Liver (tissue), 3 donors: Measurements from ENCODE around the gene TPD52L1.

Source experiments
- EGR1 ChIP-seq, 2 donors: IDR thresholded peaks; 2 replicates each; pipeline ENCODE4 v1.6.1; 2016 to 2018; ENCODE audit warnings: antibody characterized with exemption in 2 of 2, low read depth in 2 of 2
- TF ChIP-seq, protein P1 (sequence below): IDR thresholded peaks from 2 replicates; pipeline ENCODE4 v1.6.1; 2016; ENCODE audit warnings: antibody characterized with exemption
- TF ChIP-seq, protein P2 (sequence below): IDR thresholded peaks from 2 replicates; pipeline ENCODE4 v1.6.1; 2016; ENCODE audit warnings: antibody characterized with exemption, mild to moderate bottlenecking
- TF ChIP-seq, protein P3 (sequence below): fragments of 150-350 bp; IDR thresholded peaks from 2 replicates; pipeline ENCODE4 v1.5.1; 2017; ENCODE audit warnings: improper control_type of control experiment, low read depth, low read length; ENCODE audit not compliant: missing input control
- donor health status: healthy.
- donor health status: healthy.

DNA sequence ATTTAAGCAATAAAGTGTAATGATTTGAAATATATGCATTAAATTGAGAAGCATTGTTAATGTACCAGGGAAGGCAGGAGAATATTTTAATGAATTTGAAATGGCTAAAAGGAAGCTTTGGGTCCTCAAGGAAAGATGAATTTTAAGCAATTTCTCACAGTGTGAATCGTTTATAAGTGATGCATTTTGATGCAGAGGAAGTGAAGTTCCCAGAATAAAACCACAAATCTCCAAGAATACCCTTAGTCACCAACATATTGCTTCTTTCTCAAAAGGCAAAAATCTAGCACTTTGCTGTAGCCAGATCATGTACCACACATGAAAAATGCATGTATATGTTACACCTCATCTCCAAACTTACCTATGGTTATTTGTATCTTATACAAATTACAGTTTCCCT, 11.7 kb downstream of the TPD52L1 start:
- TF ChIP-seq, protein P1, sequence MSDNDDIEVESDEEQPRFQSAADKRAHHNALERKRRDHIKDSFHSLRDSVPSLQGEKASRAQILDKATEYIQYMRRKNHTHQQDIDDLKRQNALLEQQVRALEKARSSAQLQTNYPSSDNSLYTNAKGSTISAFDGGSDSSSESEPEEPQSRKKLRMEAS, result no peak
- TF ChIP-seq, protein P2, sequence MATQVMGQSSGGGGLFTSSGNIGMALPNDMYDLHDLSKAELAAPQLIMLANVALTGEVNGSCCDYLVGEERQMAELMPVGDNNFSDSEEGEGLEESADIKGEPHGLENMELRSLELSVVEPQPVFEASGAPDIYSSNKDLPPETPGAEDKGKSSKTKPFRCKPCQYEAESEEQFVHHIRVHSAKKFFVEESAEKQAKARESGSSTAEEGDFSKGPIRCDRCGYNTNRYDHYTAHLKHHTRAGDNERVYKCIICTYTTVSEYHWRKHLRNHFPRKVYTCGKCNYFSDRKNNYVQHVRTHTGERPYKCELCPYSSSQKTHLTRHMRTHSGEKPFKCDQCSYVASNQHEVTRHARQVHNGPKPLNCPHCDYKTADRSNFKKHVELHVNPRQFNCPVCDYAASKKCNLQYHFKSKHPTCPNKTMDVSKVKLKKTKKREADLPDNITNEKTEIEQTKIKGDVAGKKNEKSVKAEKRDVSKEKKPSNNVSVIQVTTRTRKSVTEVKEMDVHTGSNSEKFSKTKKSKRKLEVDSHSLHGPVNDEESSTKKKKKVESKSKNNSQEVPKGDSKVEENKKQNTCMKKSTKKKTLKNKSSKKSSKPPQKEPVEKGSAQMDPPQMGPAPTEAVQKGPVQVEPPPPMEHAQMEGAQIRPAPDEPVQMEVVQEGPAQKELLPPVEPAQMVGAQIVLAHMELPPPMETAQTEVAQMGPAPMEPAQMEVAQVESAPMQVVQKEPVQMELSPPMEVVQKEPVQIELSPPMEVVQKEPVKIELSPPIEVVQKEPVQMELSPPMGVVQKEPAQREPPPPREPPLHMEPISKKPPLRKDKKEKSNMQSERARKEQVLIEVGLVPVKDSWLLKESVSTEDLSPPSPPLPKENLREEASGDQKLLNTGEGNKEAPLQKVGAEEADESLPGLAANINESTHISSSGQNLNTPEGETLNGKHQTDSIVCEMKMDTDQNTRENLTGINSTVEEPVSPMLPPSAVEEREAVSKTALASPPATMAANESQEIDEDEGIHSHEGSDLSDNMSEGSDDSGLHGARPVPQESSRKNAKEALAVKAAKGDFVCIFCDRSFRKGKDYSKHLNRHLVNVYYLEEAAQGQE, result no peak
- TF ChIP-seq, protein P3, sequence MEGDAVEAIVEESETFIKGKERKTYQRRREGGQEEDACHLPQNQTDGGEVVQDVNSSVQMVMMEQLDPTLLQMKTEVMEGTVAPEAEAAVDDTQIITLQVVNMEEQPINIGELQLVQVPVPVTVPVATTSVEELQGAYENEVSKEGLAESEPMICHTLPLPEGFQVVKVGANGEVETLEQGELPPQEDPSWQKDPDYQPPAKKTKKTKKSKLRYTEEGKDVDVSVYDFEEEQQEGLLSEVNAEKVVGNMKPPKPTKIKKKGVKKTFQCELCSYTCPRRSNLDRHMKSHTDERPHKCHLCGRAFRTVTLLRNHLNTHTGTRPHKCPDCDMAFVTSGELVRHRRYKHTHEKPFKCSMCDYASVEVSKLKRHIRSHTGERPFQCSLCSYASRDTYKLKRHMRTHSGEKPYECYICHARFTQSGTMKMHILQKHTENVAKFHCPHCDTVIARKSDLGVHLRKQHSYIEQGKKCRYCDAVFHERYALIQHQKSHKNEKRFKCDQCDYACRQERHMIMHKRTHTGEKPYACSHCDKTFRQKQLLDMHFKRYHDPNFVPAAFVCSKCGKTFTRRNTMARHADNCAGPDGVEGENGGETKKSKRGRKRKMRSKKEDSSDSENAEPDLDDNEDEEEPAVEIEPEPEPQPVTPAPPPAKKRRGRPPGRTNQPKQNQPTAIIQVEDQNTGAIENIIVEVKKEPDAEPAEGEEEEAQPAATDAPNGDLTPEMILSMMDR, result no peak
- no peak for TF ChIP-seq EGR1 (IDR thresholded peaks at IDR 0.05; ENCODE audit: low read depth in 2 of 2)
